ENCODE results near the gene ZNF226.
"Not testable (repeated sequence)": the region's sequence is repeated elsewhere in the genome, so short reads cannot be mapped to it uniquely, and the experiment has no call there.

ZNF226 gene

GRCh38 chr19:44212866-44213346 is 48.0 kb downstream of the ZNF226 start:
- DNase-seq = peak; percentile 23

- not testable (repeated sequence) for DNase-seq
Measured at GRCh38 chr19:44219926-44220325, 55.0 kb downstream of the ZNF226 start.

GRCh38 chr19:44220761-44221160 is 55.9 kb downstream of the ZNF226 start:
- DNase-seq = not testable (repeated sequence)

GRCh38 chr19:44221291-44221690 is 56.4 kb downstream of the ZNF226 start:
- DNase-seq = not testable (repeated sequence)
